Tibial artery (tissue), 4 donors: ENCODE measurements around the gene SH3D19.

Experiments used
- DNase-seq, 2 donors: peaks; one replicate each; pipeline ENCODE4 v3.0.0-alpha.2; 2019
- H3K27ac ChIP-seq, 2 donors: fragments of 200-600 bp; sonication (generic) in 1 of 2; 1 replicate in 1 of 2; 2 replicates in 1 of 2; pipeline ENCODE4 v1.5.1; 2018 to 2019; ENCODE audit warnings: mild to moderate bottlenecking in 1 of 2
- H3K27me3 ChIP-seq, 2 donors: fragments of 200-600 bp; sonication (generic) in 1 of 2; one replicate each; pipeline versions ENCODE4 v1.5.1 to v1.6.0; 2016 to 2019
- H3K36me3 ChIP-seq, 3 donors: fragments of 200-600 bp; sonication (generic) in 2 of 3; one replicate each; pipeline ENCODE4 v1.5.1; 2016 to 2019; ENCODE audit warnings: mild to moderate bottlenecking in 2 of 3
- H3K4me1 ChIP-seq, 4 donors: fragments of 200-600 bp; sonication (generic) in 2 of 4; 1 replicate in 3 of 4; 2 replicates in 1 of 4; pipeline ENCODE4 v1.5.1; 2016 to 2019
- H3K4me3 ChIP-seq, 2 donors: fragments of 200-600 bp; sonication (generic) in 1 of 2; 1 replicate in 1 of 2; 2 replicates in 1 of 2; pipeline ENCODE4 v1.5.1; 2018 to 2019; ENCODE audit warnings: mild to moderate bottlenecking in 2 of 2
- H3K9me3 ChIP-seq, 3 donors: fragments of 200-600 bp; sonication (generic) in 1 of 3; one replicate each; pipeline ENCODE4 v1.5.1; 2016 to 2019
- intact Hi-C: fragments of 100-400 bp; cut with DNase I; formaldehyde crosslinking; loops from one replicate; pipeline ENCODE4 v1.15.0; 2023; ENCODE audit warnings: low total_unique reads
- TF ChIP-seq, protein P1 (sequence below), 2 experiments: fragments of 200-600 bp in 1 of 2; fragments of 450-650 bp in 1 of 2; IDR thresholded peaks; one replicate each; pipeline ENCODE4 v1.5.1; 2017 to 2019; ENCODE audit warnings: antibody characterized with exemption in 2 of 2, mild to moderate bottlenecking in 1 of 2, moderate library complexity in 1 of 2

SH3D19 gene

GRCh38 chr4:151175754-151176631 is 149.4 kb downstream of the SH3D19 start:
- no peaks in the 10 kb centered on the region for H3K9me3 ChIP-seq
- H3K27ac ChIP-seq: no peak overlapping the region
- peaks cover 0 to 13% (median 3%) of the 10 kb centered on the region in 4 donors for H3K4me1 ChIP-seq
- DNase-seq: no peak
- H3K27me3 ChIP-seq: no peaks in the 10 kb centered on the region
- peaks cover 19 to 43% (median 32%) of the 10 kb centered on the region in 3 donors for H3K36me3 ChIP-seq
- TF ChIP-seq, protein P1, sequence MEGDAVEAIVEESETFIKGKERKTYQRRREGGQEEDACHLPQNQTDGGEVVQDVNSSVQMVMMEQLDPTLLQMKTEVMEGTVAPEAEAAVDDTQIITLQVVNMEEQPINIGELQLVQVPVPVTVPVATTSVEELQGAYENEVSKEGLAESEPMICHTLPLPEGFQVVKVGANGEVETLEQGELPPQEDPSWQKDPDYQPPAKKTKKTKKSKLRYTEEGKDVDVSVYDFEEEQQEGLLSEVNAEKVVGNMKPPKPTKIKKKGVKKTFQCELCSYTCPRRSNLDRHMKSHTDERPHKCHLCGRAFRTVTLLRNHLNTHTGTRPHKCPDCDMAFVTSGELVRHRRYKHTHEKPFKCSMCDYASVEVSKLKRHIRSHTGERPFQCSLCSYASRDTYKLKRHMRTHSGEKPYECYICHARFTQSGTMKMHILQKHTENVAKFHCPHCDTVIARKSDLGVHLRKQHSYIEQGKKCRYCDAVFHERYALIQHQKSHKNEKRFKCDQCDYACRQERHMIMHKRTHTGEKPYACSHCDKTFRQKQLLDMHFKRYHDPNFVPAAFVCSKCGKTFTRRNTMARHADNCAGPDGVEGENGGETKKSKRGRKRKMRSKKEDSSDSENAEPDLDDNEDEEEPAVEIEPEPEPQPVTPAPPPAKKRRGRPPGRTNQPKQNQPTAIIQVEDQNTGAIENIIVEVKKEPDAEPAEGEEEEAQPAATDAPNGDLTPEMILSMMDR (IDR thresholded peaks at IDR 0.05): no peak
- no peak overlapping the region for H3K4me3 ChIP-seq
- intact Hi-C loops: loop anchor here (2.0 kb wide), 1 partner anchor 23 kb away; no protein-coding TSS in a partner anchor

- Histone ChIP-seq H3K9me3 (no peaks in the 10 kb centered on the region), H3K27ac (no peak overlapping the region), H3K27me3 (no peaks in the 10 kb centered on the region), H3K4me3 (no peak overlapping the region), H3K4me1 (peaks cover 0 to 13% (median 5%) of the 10 kb centered on the region in 4 donors), H3K36me3 (peaks cover 19 to 43% (median 32%) of the 10 kb centered on the region in 3 donors)
- TF ChIP-seq, protein P1 (IDR thresholded peaks at IDR 0.05): no peak
- DNase-seq: no peak
- intact Hi-C loops: loop anchor here (2.0 kb wide), 1 partner anchor 24 kb away; no protein-coding TSS in a partner anchor
Observed at GRCh38 chr4:151175233-151175632, 150.2 kb downstream of the SH3D19 start.

GRCh38 chr4:151174784-151175183 is 150.6 kb downstream of the SH3D19 start:
- DNase-seq: no peak
- TF ChIP-seq, protein P1 (IDR thresholded peaks at IDR 0.05): no peak
- Histone ChIP-seq H3K4me3 (no peak overlapping the region), H3K4me1 (peaks cover 0 to 13% (median 6%) of the 10 kb centered on the region in 4 donors), H3K27ac (no peak overlapping the region), H3K36me3 (peaks cover 19 to 43% (median 32%) of the 10 kb centered on the region in 3 donors), H3K9me3 (no peaks in the 10 kb centered on the region), H3K27me3 (no peaks in the 10 kb centered on the region)
- intact Hi-C loops: loop anchor here (2.0 kb wide), 1 partner anchor 24 kb away; no protein-coding TSS in a partner anchor

DNA sequence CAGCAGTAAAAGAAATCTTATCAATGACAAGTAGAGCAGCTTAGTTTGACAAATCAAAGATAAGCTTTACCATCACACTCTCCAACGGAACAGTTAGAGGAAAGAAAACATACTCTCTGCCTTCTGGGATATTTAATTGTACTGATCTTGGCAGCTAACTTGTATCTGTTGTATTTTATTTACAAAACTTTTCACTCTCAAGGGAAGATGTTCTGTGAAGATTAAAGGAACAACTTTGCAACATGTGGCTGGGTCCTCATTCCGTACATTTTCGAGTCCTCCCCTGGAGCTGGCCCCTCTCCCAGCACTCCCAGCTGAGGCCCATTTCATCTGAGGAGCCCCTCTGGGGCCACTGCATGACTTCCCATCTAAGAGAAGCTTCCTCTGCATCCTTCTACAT is 151.5 kb downstream of the SH3D19 start:
- H3K4me3 ChIP-seq: no peak overlapping the region
- no peaks in the 10 kb centered on the region for H3K27me3 ChIP-seq
- no peak overlapping the region for H3K27ac ChIP-seq
- peaks cover 0 to 13% (median 6%) of the 10 kb centered on the region in 4 donors for H3K4me1 ChIP-seq
- H3K9me3 ChIP-seq: no peaks in the 10 kb centered on the region
- H3K36me3 ChIP-seq: peaks cover 19 to 43% (median 32%) of the 10 kb centered on the region in 3 donors
- TF ChIP-seq, protein P1 (IDR thresholded peaks at IDR 0.05): no peak
- peak; percentile 56 to 76 for DNase-seq
- intact Hi-C loops: loop anchor here (2.0 kb wide), 1 partner anchor 25 kb away; no protein-coding TSS in a partner anchor

- no peak for DNase-seq
- Histone ChIP-seq H3K4me1 (peaks cover 0 to 29% (median 8%) of the 10 kb centered on the region in 4 donors), H3K9me3 (no peaks in the 10 kb centered on the region), H3K27ac (peak overlapping the region; percentile 6 to 29), H3K36me3 (peaks cover 7 to 36% (median 20%) of the 10 kb centered on the region in 3 donors), H3K27me3 (no peaks in the 10 kb centered on the region), H3K4me3 (no peak overlapping the region)
- TF ChIP-seq, protein P1 (IDR thresholded peaks at IDR 0.05): no peak
- intact Hi-C loops: no loop called here
Observed at GRCh38 chr4:151169900-151170299, 155.5 kb downstream of the SH3D19 start.
